Esophagus squamous epithelium (tissue), 5 donors: ENCODE data around the gene POU3F2. TPM values are rescaled to one million over a fixed set of nuclear protein-coding genes. Genes with fewer than 3 reads are reported as not detected.
A peak's percentile ranks its signal among the peaks of the same experiment; 100 is the strongest.

Experiments
- DNase-seq: peaks from one replicate; lab custom pipeline; 2025; lab: John Stamatoyannopoulos, UW
- H3K27ac ChIP-seq, 4 donors: fragments of 200-600 bp; sonication (generic); one replicate each; pipeline ENCODE4 v1.5.1; 2016 to 2019; ENCODE audit warnings: mild to moderate bottlenecking in 1 of 4
- H3K27me3 ChIP-seq, 4 donors: fragments of 200-600 bp; sonication (generic); 1 replicate in 3 of 4; 2 replicates in 1 of 4; pipeline versions ENCODE4 v1.5.1 to v1.6.0; 2017 to 2021; ENCODE audit warnings: antibody characterized with exemption in 1 of 4
- H3K36me3 ChIP-seq, 3 donors: fragments of 200-600 bp; sonication (generic); one replicate each; pipeline ENCODE4 v1.5.1; 2016 to 2019
- H3K4me1 ChIP-seq, 3 donors: fragments of 200-600 bp; sonication (generic); one replicate each; pipeline ENCODE4 v1.5.1; 2017 to 2019
- H3K4me3 ChIP-seq, 4 donors: fragments of 200-600 bp; sonication (generic); 1 replicate in 3 of 4; 2 replicates in 1 of 4; pipeline ENCODE4 v1.5.1; 2016 to 2019; ENCODE audit warnings: mild to moderate bottlenecking in 2 of 4, moderate library complexity in 1 of 4
- H3K9me3 ChIP-seq, 3 donors: fragments of 200-600 bp; sonication (generic); one replicate each; pipeline ENCODE4 v1.5.1; 2016 to 2019
- POLR2A ChIP-seq, 4 donors: fragments of 450-650 bp; IDR thresholded peaks; one replicate each; pipeline ENCODE4 v1.6.1; 2017; ENCODE audit warnings: antibody characterized with exemption in 4 of 4, mild to moderate bottlenecking in 4 of 4, moderate library complexity in 3 of 4
- WGBS, 2 donors: methylation state at CpG; one replicate each; pipeline ENCODE4 v1.1.5; 2018; 5-methylcytosine and 5-hydroxymethylcytosine counted together
- intact Hi-C: fragments of 100-400 bp; cut with DNase I; formaldehyde crosslinking; loops from one replicate; pipeline ENCODE4 v1.15.0; 2022
- total RNA-seq, 4 donors: library from RNA; depleted of rRNA; stranded (reverse); fragments of >200 nt; gene quantifications; one replicate each; pipeline ENCODE4 v1.1.0, GENCODE V29; 2016
- TF ChIP-seq, protein P1 (sequence below), 6 experiments: fragments of 450-650 bp in 4 of 6; fragments of 200-600 bp in 2 of 6; sonication (generic) in 2 of 6; IDR thresholded peaks; one replicate each; pipeline ENCODE4 v1.5.1; 2016 to 2019; ENCODE audit warnings: antibody characterized with exemption in 6 of 6, mild to moderate bottlenecking in 4 of 6, moderate library complexity in 4 of 6
- donor health status: DM: yes; HTN: yes; CAD: no.

The POU3F2 gene
- total RNA-seq, 4 donors from 2014 or later = not detected

DNA sequence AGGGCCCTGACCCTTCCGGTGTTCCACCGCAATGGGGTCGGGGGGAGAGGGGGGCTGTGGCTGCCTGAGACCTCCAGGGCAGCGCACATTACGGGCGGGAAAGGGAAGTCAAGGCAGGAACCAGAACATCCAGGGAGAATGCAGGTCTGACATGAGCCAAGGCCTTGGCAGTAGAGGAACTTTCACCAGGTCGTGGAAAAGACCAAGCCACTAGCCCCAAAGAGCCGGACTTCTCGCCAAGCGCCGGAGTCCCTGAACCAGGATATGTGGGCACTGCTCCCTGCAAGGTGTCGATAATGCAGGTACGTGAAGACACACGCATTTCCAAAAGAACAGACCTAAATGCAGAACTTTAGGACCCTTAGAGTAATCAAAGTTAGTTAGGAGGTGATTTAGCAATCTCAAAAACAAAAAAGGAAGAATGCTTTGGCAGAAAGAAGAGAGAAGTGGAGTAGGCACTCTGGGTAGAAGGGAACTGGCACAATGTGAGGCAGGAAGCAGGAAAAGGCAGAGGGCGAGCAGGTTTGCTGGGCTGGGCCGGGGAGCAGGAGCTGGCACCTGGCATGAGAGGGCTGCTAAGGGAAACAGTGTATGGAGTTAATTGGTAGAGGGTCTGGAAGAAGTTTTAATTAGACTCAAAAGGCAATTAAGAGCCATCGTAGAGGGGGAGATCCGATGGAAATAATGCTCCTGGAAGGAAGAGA lies 14.3 kb downstream of the POU3F2 start:
- TF ChIP-seq POLR2A (IDR thresholded peaks at IDR 0.05) = no peak
- TF ChIP-seq, protein P1, sequence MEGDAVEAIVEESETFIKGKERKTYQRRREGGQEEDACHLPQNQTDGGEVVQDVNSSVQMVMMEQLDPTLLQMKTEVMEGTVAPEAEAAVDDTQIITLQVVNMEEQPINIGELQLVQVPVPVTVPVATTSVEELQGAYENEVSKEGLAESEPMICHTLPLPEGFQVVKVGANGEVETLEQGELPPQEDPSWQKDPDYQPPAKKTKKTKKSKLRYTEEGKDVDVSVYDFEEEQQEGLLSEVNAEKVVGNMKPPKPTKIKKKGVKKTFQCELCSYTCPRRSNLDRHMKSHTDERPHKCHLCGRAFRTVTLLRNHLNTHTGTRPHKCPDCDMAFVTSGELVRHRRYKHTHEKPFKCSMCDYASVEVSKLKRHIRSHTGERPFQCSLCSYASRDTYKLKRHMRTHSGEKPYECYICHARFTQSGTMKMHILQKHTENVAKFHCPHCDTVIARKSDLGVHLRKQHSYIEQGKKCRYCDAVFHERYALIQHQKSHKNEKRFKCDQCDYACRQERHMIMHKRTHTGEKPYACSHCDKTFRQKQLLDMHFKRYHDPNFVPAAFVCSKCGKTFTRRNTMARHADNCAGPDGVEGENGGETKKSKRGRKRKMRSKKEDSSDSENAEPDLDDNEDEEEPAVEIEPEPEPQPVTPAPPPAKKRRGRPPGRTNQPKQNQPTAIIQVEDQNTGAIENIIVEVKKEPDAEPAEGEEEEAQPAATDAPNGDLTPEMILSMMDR (IDR thresholded peaks at IDR 0.05) = no peak
- 61 to 66% methylated on average over 10 to 12 of the region's 18 CpGs for WGBS, 2 donors
- no peaks in the 10 kb centered on the region for H3K9me3 ChIP-seq
- H3K4me1 ChIP-seq = peaks cover 16 to 35% (median 20%) of the 10 kb centered on the region in 3 donors
- no peak for DNase-seq
- peak overlapping the region in 2 of 4 donors; percentile 17 to 33 for H3K4me3 ChIP-seq
- no peaks in the 10 kb centered on the region for H3K36me3 ChIP-seq
- intact Hi-C loops = no loop called here
- no peak overlapping the region for H3K27ac ChIP-seq
- H3K27me3 ChIP-seq = peaks cover 20 to 67% (median 32%) of the 10 kb centered on the region in 4 donors

DNA sequence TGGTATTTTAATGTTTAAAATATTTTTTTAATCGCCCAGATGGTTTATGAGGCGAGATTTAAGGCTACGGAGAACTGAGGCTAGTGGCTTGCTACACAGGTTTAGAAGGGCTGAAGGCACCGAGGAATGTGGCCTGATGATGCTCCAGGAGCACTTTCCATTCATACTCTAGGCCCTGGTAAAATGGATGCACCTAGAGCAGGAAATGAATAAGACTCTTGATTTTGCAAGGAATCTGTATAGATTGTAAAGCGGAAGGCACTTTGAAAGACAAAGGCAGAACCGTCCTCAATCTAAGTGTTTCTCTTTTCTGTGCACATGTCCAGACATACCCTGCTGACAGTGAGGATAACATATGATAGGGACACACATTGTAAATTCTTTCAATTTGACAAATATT lies 30.1 kb downstream of the POU3F2 start:
- Histone ChIP-seq H3K4me1 (no peaks in the 10 kb centered on the region), H3K9me3 (no peaks in the 10 kb centered on the region), H3K36me3 (no peaks in the 10 kb centered on the region), H3K4me3 (no peak overlapping the region), H3K27me3 (no peaks in the 10 kb centered on the region), H3K27ac (no peak overlapping the region)
- 93 to 97% methylated on average over 6 of the region's 6 CpGs for WGBS, 2 donors
- TF ChIP-seq POLR2A (IDR thresholded peaks at IDR 0.05) = no peak
- TF ChIP-seq, protein P1 (IDR thresholded peaks at IDR 0.05) = no peak
- intact Hi-C loops = no loop called here
- DNase-seq = no peak

DNA sequence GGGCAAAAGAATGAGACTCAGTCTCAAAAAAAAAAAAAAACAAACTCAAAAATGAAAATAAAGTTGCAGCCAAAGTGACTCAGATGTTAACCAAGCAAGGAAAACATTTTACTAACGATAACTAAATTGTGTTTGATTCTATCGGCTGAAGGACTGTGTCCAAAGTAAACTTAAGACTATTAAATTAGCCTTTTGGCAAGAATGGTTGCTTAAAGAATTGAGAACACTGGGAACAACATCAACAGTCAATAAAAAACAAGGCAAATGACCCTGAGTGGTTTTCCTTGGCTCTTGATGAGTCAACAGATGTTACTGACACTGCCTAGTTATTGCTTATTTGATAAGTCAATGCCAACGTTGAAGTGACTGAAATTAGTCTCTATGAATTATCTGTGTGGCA lies 36.7 kb downstream of the POU3F2 start:
- intact Hi-C loops = no loop called here
- DNase-seq = no peak
- Histone ChIP-seq H3K36me3 (peaks cover 0 to 26% (median 0%) of the 10 kb centered on the region in 3 donors), H3K4me1 (no peaks in the 10 kb centered on the region), H3K27ac (no peak overlapping the region), H3K4me3 (no peak overlapping the region), H3K9me3 (no peaks in the 10 kb centered on the region), H3K27me3 (no peaks in the 10 kb centered on the region)
- no peak for TF ChIP-seq POLR2A (IDR thresholded peaks at IDR 0.05)
- TF ChIP-seq, protein P1 (IDR thresholded peaks at IDR 0.05) = no peak
- 31 to 39% methylated on average over 3 of the region's 3 CpGs for WGBS, 2 donors

DNA sequence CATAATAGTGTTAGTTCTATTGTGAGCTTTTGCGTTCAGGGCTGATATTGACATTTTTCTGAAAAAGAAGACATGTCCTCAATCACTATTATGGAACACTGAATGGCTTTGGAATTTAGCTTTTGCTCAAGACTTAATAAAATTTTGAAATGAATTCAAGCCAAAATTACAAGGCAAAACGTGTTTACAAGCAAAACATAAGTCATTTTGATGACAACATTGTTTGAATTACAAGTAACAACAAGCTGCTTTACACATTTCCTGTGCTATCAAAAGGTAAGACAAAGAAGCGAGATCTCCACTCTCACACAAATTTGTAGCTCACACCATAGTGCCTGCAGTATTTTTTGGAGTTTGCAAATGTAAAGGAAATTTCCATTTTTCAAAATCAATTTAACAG lies 37.4 kb downstream of the POU3F2 start:
- TF ChIP-seq, protein P1 (IDR thresholded peaks at IDR 0.05) = no peak
- no peak for TF ChIP-seq POLR2A (IDR thresholded peaks at IDR 0.05)
- H3K36me3 ChIP-seq = peaks cover 0 to 32% (median 0%) of the 10 kb centered on the region in 3 donors
- WGBS, 2 donors = 68 to 70% methylated on average over 3 of the region's 3 CpGs

DNA sequence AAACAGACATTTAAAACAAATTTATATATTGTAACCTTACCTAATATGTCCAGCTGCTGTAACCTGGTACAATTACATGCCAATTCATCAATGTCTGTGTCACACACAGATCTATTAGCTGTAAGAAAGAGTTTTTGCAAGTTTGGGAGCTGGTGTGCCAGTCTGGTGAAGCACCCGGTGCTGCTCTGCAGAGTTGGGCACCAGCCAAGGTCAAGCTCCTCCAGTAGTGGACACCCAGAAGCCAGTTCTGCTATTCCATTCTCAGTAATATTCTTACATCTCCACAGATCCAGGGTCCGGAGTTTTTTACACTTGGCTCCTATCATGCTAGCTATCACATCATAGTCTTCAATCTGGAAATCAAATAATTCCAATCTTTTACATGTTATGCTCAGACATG lies 41.0 kb downstream of the POU3F2 start:
- DNase-seq = no peak
- H3K4me1 ChIP-seq = no peaks in the 10 kb centered on the region
- intact Hi-C loops = no loop called here
- no peak overlapping the region for H3K27ac ChIP-seq
- H3K27me3 ChIP-seq = no peaks in the 10 kb centered on the region
- H3K9me3 ChIP-seq = no peaks in the 10 kb centered on the region
- TF ChIP-seq, protein P1 (IDR thresholded peaks at IDR 0.05) = no peak
- no peak for TF ChIP-seq POLR2A (IDR thresholded peaks at IDR 0.05)
- H3K4me3 ChIP-seq = no peak overlapping the region
- WGBS, 2 donors = 76 to 80% methylated on average over 2 of the region's 2 CpGs
- H3K36me3 ChIP-seq = peaks cover 0 to 60% (median 0%) of the 10 kb centered on the region in 3 donors

More for the DNA sequence above, 37.4 kb downstream of the POU3F2 start:
- no peak for DNase-seq
- H3K4me3 ChIP-seq = no peak overlapping the region
- no peaks in the 10 kb centered on the region for H3K9me3 ChIP-seq
- no peaks in the 10 kb centered on the region for H3K27me3 ChIP-seq
- no peak overlapping the region for H3K27ac ChIP-seq
- intact Hi-C loops = no loop called here
- no peaks in the 10 kb centered on the region for H3K4me1 ChIP-seq
